Stimulated activated CD4-positive, alpha-beta T cell treated with anti-CD3 and anti-CD28 coated beads, Interleukin-15, amount 100 ng/mL, for 48 hours (primary cell): ENCODE data around the gene FLVCR1.
A peak's percentile ranks its signal among the peaks of the same experiment; 100 is the strongest.
"Not testable (repeated sequence)": the region's sequence is repeated elsewhere in the genome, so short reads cannot be mapped to it uniquely, and the experiment has no call there.

Experiments used
- DNase-seq, 2 donors: peaks; one replicate each; pipeline ENCODE4 v3.0.0-alpha.2; 2020; ENCODE audit warnings: low read depth in 2 of 2

FLVCR1 gene

DNA sequence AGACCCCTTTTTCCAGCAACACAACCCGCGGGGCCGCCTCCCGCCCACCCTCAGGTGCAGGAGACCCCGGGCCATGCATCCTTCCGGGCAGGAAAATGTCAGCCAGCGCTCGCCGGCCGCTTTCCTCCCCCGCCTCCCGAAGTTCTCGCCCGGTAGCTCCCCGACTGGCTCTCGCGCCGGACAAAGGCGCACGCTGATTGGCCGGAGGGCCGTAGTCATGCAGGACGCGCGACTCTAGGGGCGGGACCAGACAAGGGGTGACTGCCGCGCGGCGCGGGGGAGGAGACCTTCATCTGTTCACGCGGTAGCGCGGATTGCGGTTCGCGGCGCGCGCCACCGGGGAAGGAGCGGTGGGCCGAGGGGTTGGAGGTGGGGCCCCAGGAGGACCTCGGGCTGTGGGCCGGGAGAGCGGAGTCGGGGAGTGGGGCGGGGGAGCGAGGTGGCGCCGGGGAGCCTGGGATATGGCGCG is at the start of gene FLVCR1:
Gene FLVCR1 (plus strand): TSS at position 284 of the 469 bp plus-strand sequence. CDS start 178 bp downstream, at position 462.
- DNase-seq: peak; percentile 93 to 94

- no peak for DNase-seq
Measured at GRCh38 chr1:212814537-212815334, 43.3 kb upstream of the FLVCR1 start.

DNA sequence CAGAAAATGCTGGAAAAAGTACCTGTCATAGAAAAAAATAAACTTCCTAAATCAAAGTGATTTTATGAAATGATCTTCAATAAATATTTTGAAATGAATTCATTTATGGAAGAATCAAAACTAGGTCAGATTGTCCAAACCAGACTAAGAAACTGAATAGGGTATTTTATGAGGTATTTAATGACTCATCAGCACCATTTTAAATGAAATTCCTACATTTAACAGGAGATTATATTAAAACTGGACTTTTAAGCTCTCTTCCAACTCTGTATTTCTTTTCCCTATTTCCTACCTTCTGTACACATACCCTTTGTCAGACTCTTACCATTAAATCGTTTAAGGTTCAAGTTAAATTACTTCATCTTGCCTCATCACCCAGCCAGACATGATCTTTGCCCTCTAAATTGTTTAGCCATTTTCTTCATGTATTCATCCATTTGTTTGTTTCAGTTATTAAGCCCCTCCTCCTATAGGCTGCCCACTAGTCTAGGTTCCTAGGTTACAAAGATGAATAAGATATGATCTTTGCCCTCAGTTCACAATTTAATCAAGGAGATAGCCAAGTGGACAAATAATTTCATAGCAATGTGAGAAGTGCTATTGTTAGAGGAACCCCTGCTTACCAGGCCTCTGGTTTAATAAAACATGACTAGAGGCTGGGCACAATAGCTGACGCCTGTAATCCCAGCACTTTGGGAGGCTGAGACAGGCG is 41.4 kb upstream of the FLVCR1 start:
- DNase-seq: no peak

GRCh38 chr1:212819726-212820125 is 38.3 kb upstream of the FLVCR1 start:
- DNase-seq: no peak

DNA sequence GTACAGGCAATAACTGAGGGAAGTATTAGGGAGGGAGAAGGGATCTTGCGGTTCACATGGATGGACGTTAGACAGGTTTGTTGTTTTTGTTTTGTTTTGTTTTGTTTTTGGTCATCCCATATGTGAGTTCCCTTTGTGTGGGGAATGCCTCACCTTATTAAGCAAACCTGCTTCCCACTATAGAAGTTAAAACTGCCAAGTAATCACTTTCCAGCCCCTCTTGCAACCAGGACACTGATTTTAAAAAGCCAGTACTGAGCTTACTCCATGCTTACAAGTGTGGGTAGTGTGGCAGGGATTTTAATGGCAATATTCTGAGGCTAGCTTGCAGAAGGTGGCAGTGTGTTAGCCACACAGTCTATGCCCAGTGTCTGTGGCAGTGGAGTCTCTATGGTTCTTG is 37.1 kb upstream of the FLVCR1 start:
- DNase-seq: no peak

DNA sequence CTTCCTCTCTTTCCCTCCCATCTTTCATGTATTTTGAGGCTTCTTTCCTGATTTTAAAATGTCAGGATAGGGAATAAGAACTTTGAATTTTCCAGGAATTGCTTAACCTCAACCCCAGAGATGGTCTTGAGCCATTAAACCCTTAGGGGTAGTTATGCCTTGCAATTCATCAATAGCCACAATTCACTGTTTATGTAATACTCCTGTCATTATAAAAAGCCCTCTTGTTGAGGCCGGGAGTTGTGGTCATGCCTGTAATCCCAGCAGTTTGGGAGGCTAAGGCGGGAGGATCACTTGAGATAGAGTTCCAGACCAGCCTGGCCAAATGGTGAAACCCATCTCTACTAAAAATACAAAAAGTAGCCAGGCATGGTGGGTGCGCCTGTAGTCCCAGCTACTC is 35.1 kb upstream of the FLVCR1 start:
- no peak for DNase-seq

- no peak for DNase-seq
Measured at GRCh38 chr1:212824201-212824600, 33.9 kb upstream of the FLVCR1 start.

GRCh38 chr1:212825798-212826452 is 32.1 kb upstream of the FLVCR1 start:
- DNase-seq: no peak

DNA sequence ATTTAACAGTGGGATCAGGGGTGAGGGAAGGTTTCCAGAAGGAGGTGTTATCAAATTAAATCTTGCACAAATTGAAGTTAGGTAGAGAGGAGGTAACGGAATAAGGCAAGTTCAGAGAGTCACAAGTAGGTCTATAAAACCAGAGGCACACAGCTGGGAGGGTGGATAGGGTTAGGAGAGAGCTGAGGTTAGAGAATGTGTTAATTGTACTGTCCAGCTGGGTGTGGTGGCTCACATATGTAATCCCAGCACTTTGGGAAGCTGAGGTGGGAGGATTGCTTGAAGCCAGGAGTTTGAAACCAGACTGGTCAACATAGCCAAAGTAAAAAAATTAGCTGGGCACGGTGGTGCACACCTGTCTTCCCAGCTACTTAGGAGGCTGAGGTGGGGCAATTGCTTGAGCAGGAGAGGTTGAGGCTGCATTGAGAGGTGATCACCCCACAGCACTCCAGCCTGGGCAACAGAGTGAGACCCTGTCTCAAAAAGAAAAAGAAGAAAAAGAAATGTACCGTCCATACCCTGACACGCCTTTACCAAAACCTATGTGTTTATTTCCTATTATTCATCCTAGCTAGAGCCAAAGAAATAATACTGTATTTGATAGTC is 30.8 kb upstream of the FLVCR1 start:
- DNase-seq: no peak

DNA sequence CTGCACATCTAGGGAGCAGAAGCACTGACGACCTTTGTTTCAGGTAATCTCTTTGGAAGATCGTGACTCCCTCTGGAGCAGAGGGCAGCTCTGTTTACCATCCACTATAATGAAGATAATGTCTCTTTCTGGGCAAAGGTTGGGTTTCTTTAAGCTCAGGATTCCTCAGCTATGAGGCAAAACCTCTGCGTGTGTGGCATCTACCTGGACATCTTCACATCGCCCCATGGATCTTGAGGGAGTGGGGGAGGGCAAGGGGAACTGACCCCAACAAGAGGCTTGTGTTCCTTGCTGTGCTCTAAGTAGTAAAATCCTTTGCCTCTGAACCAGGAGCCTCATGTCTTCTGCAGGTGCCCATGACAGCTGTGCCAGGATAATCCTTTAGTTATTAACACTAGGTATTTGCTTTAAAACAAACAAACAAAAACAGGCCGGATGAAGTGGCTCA is 30.2 kb upstream of the FLVCR1 start:
- no peak for DNase-seq

- DNase-seq: no peak
Measured at GRCh38 chr1:212828395-212828794, 29.7 kb upstream of the FLVCR1 start.

DNA sequence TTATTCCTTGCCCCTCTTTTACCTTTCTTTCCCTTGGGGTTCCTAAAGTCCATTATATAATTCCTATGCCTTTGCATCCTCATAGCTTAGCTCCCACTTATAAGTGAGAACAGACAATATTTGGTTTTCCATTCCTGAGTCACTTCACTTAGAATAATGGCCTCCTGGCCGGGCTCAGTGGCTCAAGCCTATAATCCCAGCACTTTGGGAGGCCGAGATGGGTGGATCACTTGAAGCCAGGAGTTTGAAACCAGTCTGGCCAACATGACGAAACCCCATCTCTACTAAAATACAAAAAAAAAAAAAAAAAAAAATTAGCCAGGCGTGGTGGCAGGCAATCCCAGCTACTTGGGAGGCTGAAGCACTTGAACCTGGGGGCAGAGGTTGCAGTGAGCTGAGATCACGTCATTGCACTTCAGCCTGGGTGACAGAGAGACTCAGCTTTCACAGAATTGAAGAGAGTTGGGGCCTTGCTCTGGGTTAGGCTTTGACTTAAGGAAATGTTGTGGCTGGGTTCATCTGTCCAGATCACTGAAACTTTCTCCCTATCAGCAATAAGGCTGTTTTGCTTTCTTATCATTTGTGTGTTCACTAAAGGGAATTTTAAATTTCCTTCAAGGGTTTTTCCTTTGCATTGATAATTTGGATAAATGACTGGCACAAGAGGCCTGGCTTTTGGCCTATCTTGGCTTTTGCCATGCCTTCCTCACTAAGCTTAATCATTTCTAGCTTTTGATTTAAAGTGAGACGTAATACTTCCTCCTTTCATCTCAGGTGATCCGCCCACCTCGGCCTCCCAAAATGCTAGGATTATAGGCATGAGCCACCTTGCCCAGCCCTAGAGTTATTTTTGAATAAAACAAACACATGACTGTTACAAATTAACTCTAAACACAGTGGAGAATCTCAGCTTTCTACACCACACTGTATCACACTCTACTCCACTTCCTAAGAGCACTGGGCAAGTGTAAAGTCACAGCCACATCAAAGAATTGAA is 24.6 kb upstream of the FLVCR1 start:
- not testable (repeated sequence) for DNase-seq

DNA sequence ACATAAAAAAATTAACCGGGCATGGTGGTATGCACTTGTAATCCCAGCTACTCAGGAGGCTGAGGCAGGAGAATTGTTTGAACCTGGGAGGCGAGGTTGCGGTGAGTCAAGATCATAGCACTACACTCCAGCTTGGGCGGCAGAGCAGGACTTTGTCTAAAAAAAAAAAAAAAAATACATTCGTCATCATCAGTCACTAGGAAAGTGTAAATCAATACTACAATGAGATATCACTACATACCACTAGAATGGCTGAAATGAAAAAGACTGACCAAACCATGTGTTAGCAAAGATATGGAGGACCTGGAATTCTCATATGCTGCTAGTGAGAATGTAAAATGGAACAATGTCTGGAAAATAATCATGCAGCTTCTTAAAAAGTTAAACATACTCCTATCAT is 19.9 kb upstream of the FLVCR1 start:
- no peak for DNase-seq

DNA sequence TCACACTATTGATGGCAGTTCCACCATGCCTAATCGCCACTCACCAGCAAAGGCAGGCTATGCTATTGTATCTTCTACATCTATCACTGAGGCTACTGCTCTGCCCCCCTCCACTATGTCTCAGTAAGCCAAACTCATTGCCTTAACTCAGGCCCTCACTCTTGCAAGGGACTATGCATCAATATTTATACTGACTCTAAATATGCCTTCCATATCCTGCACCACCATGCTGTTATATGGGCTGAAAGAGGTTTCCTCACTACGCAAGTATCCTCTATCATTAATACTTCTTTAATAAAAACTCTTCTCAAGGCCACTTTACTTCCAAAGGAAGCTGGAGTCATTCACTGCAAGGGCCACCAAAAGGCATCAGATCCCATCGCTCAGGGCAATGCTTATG is 13.6 kb upstream of the FLVCR1 start:
- not testable (repeated sequence) for DNase-seq

DNA sequence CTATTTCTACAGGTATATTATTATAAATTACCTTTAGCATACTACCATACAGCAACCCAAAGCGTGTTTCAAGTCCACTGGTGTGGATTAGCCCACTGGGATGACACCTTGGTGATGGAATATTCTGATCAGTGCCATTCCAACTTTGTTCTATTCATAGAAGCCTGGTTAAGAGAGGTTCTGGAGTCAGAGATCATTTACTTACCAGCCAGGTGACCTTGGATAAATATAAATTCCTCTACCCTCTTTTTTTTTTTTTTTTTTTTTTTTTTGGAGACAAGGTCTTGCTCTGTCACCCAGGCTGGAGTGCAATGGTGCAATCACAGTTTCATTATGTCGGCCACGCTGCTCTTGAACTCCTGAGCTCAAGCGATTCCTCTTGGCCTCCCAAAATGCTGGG is 10.5 kb upstream of the FLVCR1 start, which contains the start of gene SPATA45:
Gene SPATA45 (minus strand): TSS at position 101 of the 400 bp plus-strand sequence. CDS start 11,500 bp downstream, outside the sequence.
- DNase-seq: no peak

DNA sequence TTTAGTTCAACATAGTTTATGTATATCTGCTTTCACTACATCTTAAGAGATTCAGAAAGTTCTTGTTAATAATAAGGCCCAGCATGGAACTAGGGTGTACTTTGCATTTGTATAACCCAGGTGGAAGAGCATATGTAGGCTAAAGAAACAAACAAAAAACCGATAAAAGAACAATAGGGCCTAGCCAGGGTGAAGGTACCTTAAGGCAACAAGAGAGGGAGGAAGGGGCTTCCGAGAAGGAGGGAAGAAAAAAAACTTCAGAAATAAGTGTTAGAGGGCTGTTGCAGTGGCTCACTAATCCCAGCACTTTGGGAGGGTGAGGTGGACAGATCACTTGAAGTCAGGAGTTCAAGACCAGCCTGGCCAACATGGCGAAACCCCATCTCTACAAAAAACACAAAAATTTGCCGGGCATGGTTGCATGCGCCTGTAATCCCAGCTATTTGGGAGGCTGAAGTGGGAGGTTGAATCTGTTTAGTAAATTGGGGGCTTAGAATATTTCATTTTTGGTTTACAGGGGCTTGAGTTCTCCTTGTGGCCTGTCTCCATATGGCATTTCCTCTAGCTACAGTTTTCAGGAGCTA is 5.9 kb upstream of the FLVCR1 start:
- no peak for DNase-seq

DNA sequence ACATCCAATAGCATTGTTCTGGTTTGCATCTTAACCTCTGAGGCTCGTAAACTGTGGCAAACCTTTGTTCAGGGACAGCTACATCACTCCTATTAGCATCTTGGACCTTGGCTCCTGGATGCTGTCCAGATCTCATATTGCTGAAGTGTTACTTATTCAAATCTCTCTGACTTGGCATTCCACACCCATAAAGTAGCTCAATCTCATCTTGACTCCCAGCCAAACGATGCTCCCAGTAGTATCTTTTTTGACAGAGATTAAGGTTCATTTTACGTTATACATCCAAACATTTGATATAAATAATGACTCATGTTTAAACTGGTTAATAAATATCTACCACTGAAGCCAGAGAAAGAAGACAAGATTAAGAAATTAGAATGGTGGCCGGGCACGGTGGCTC is 4.4 kb upstream of the FLVCR1 start:
- DNase-seq: no peak

GRCh38 chr1:212856755-212857154 is 1.3 kb upstream of the FLVCR1 start:
- no peak for DNase-seq

- DNase-seq: no peak
Measured at GRCh38 chr1:212858461-212859265, 588 bp downstream of the FLVCR1 start.
